Prostate gland (tissue), 2 donors: ENCODE data around the gene GADD45G. TPM values are rescaled to one million over a fixed set of nuclear protein-coding genes. Genes with fewer than 3 reads are reported as not detected.
A peak's percentile ranks its signal among the peaks of the same experiment; 100 is the strongest.

ENCODE experiments used
- DNase-seq: peaks from one replicate; pipeline ENCODE4 v3.0.0-alpha.2; 2019; ENCODE audit warnings: low spot score
- H3K27ac ChIP-seq, 2 donors: fragments of 200-600 bp; sonication (generic); 2 replicates each; pipeline ENCODE4 v1.5.1; 2017 to 2019
- H3K27me3 ChIP-seq: fragments of 200-600 bp; sonication (generic); replicated peaks from 2 replicates; pipeline ENCODE4 v1.5.1; 2019; ENCODE audit not compliant: insufficient read depth
- H3K36me3 ChIP-seq, 2 donors: fragments of 200-600 bp; sonication (generic); 1 replicate in 1 of 2; 2 replicates in 1 of 2; pipeline versions ENCODE4 v1.5.1 to v1.8.1; 2017 to 2019
- H3K4me1 ChIP-seq: fragments of 200-600 bp; sonication (generic); replicated peaks from 2 replicates; pipeline ENCODE4 v1.5.1; 2019
- H3K4me3 ChIP-seq, 2 donors: fragments of 200-600 bp; sonication (generic); 2 replicates each; pipeline ENCODE4 v1.5.1; 2017 to 2019
- H3K9me3 ChIP-seq: fragments of 200-600 bp; sonication (generic); 2 replicates; pipeline ENCODE4 v1.5.1; 2017
- POLR2A ChIP-seq: fragments of 450-650 bp; IDR thresholded peaks from one replicate; pipeline ENCODE4 v1.6.1; 2016; ENCODE audit warnings: antibody characterized with exemption, mild to moderate bottlenecking
- POLR2AphosphoS5 ChIP-seq: sonication (generic); formaldehyde crosslinking; IDR thresholded peaks from one replicate; pipeline ENCODE4 v1.6.1; 2017; ENCODE audit warnings: antibody characterized with exemption
- WGBS: methylation state at CpG from one replicate; pipeline ENCODE4 v1.1.5; 2018; 5-methylcytosine and 5-hydroxymethylcytosine counted together
- intact Hi-C: fragments of 100-400 bp; cut with DNase I; formaldehyde crosslinking; loops from one replicate; pipeline ENCODE4 v1.14.2; 2022
- total RNA-seq, 2 donors: library from RNA; depleted of rRNA; stranded (reverse); fragments of >200 nt; gene quantifications; one replicate each; pipeline ENCODE4 v1.1.0, GENCODE V29; 2016
- TF ChIP-seq, protein P1 (sequence below), 4 experiments: fragments of 200-600 bp in 2 of 4; fragments of 450-650 bp in 2 of 4; sonication (generic) in 2 of 4; IDR thresholded peaks; 1 replicate in 3 of 4; 2 replicates in 1 of 4; pipeline ENCODE4 v1.5.1; 2016 to 2019; ENCODE audit warnings: antibody characterized with exemption in 4 of 4, mild to moderate bottlenecking in 2 of 4, moderate library complexity in 2 of 4

The GADD45G gene
- total RNA-seq, 2 donors from 2014 or later = 28.4 to 88.5 TPM

DNA sequence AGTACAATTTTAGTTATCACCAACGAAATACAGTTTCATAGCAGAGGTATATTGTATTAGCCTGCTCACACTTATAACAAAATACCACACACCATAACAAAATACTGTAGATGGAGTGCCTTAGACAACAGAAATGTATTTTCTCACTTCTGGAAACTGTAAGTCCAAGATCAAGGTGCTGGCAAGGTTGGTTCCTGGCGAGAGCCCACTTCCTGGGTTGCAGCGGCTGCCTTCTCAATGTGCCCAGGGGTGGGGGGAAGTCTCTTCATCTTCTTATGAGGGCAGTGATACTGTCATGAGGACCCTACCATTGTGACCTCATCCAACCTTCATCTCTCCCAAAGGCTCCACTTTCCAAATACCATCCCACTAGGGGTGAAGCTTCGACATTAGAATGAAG is 30.5 kb upstream of the GADD45G start:
- no peak overlapping the region for H3K27ac ChIP-seq
- 55% methylated on average over 4 of the region's 4 CpGs for WGBS
- H3K27me3 ChIP-seq = no peaks in the 10 kb centered on the region
- H3K36me3 ChIP-seq = no peaks in the 10 kb centered on the region
- no peaks in the 10 kb centered on the region for H3K9me3 ChIP-seq
- H3K4me1 ChIP-seq = no peaks in the 10 kb centered on the region
- intact Hi-C loops = no loop called here
- no peak for TF ChIP-seq POLR2AphosphoS5
- no peak for TF ChIP-seq POLR2A
- TF ChIP-seq, protein P1, sequence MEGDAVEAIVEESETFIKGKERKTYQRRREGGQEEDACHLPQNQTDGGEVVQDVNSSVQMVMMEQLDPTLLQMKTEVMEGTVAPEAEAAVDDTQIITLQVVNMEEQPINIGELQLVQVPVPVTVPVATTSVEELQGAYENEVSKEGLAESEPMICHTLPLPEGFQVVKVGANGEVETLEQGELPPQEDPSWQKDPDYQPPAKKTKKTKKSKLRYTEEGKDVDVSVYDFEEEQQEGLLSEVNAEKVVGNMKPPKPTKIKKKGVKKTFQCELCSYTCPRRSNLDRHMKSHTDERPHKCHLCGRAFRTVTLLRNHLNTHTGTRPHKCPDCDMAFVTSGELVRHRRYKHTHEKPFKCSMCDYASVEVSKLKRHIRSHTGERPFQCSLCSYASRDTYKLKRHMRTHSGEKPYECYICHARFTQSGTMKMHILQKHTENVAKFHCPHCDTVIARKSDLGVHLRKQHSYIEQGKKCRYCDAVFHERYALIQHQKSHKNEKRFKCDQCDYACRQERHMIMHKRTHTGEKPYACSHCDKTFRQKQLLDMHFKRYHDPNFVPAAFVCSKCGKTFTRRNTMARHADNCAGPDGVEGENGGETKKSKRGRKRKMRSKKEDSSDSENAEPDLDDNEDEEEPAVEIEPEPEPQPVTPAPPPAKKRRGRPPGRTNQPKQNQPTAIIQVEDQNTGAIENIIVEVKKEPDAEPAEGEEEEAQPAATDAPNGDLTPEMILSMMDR (IDR thresholded peaks at IDR 0.05) = no peak
- no peak overlapping the region for H3K4me3 ChIP-seq
- no peak for DNase-seq

DNA sequence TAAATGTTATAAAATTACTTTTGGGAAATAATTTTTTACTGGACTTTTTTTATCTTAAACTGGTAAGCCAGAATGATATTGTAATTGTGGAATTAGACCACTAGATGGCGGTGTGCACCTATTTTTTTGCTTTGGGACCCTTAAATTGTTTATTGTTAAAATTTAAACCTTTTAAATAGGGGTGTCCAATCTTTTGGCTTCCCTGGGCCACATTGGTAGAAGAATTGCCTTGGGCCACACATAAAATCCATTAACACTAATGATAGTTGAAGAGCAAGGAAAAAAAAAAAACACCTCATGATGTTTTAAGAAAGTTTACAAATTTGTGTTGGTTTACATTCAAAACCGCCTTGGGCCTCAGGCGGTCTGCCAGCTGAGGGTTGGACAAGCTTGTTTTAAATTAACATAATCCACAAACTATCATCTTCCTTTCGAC is 28.4 kb upstream of the GADD45G start:
- Histone ChIP-seq H3K4me1 (no peaks in the 10 kb centered on the region), H3K9me3 (no peaks in the 10 kb centered on the region), H3K4me3 (no peak overlapping the region), H3K27me3 (no peaks in the 10 kb centered on the region), H3K27ac (no peak overlapping the region), H3K36me3 (no peaks in the 10 kb centered on the region)
- 19% methylated on average over 4 of the region's 4 CpGs for WGBS
- no peak for TF ChIP-seq POLR2AphosphoS5
- TF ChIP-seq, protein P1 (IDR thresholded peaks at IDR 0.05) = peak; percentile 47 to 82 (median 72)
- intact Hi-C loops = no loop called here
- DNase-seq = no peak

DNA sequence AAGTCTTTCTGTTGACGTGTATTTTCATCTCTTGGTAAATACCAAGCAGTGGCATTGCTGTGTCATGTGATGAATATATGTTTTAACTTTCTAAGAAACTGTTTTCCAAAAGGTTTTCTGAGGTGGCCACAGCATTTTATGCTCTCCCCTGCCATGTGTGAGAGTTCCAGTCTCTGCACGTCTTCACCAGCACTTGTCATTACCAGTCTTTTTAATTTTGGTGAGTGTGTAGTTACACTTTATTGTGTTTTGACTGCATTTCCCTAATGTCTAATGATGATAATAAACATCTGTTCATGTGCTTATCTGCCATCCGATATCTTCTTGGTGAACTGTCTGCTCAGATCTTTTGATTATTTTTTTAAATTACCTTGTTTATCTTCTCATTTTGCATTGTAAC is 27.4 kb upstream of the GADD45G start:
- WGBS = 88% methylated on average over 3 of the region's 3 CpGs
- H3K36me3 ChIP-seq = no peaks in the 10 kb centered on the region
- H3K27ac ChIP-seq = no peak overlapping the region
- no peak for DNase-seq
- no peaks in the 10 kb centered on the region for H3K4me1 ChIP-seq
- no peaks in the 10 kb centered on the region for H3K9me3 ChIP-seq
- no peaks in the 10 kb centered on the region for H3K27me3 ChIP-seq
- TF ChIP-seq POLR2AphosphoS5 (no peak), POLR2A (no peak)
- TF ChIP-seq, protein P1 (IDR thresholded peaks at IDR 0.05) = no peak
- H3K4me3 ChIP-seq = no peak overlapping the region
- intact Hi-C loops = no loop called here

DNA sequence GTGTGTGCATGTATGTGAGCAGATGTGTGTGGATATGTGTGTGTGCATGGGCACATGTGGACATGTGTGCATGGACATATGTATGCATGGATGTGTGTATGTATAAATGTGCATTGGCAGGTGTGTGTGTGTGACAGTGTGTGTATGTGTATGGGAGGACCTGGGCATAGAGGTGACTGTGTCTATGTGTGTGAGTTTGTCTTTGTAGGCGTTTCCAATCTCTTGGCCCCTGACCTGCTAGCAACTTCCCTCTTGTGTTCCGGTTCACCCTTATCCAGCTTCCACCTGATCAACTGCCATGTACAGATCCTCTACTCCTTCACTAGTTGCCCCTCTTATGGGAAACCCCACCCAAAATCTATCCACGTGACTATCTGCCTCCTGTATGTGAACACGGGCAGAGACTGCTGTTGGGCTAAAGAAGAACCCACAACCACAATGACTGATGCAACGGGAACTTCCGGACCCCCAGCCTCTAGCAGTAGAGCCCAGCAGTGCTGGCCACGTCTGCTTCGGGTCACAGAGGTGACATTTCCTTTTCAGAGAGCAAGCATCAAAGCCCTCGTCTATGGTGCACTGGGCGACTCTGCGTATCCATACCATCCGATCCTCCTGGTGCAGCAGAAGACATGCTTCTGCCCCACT is 24.9 kb upstream of the GADD45G start:
- TF ChIP-seq POLR2AphosphoS5 (no peak), POLR2A (no peak)
- TF ChIP-seq, protein P1 (IDR thresholded peaks at IDR 0.05) = no peak
- Histone ChIP-seq H3K4me3 (no peak overlapping the region), H3K36me3 (no peaks in the 10 kb centered on the region), H3K27me3 (no peaks in the 10 kb centered on the region), H3K4me1 (no peaks in the 10 kb centered on the region), H3K9me3 (no peaks in the 10 kb centered on the region), H3K27ac (no peak overlapping the region)
- WGBS = 84% methylated on average over 12 of the region's 12 CpGs
- intact Hi-C loops = no loop called here
- no peak for DNase-seq

DNA sequence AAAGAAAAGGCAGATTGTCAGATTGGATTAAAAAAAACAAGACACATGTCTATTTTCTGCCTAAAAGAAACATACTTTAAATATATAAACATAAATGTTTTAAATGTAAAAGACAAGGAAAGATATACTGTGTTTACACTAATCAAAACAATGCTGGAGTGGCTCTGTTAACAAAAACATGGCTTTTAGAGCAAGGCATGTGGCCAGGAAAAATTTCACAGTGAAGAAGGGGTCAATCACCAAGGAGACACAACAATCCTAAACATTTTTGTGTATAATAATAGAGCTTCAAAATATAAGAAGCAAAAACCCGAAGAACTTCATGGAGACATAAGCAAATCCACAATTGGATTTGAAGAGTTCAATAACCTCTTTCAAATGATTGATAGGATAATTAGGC is 18.5 kb upstream of the GADD45G start:
- Histone ChIP-seq H3K9me3 (no peaks in the 10 kb centered on the region), H3K36me3 (no peaks in the 10 kb centered on the region), H3K27ac (no peak overlapping the region), H3K4me1 (peaks cover 2% of the 10 kb centered on the region), H3K4me3 (no peak overlapping the region), H3K27me3 (no peaks in the 10 kb centered on the region)
- WGBS = 90% methylated on average over 1 of the region's 1 CpG
- TF ChIP-seq, protein P1 (IDR thresholded peaks at IDR 0.05) = no peak
- TF ChIP-seq POLR2A = no peak
- TF ChIP-seq POLR2AphosphoS5 = no peak
- DNase-seq = no peak
- intact Hi-C loops = no loop called here
